SK-N-SH (cell line): Measurements from ENCODE around the gene ZNF197. TPM values are rescaled to one million over a fixed set of nuclear protein-coding genes. Genes with fewer than 3 reads are reported as not detected.
"Not testable (repeated sequence)": the region's sequence is repeated elsewhere in the genome, so short reads cannot be mapped to it uniquely, and the experiment has no call there.

Experiments used
- CTCF ChIA-PET: fragments of 300-600, 350-600 bp; formaldehyde crosslinking; extraction: SDS; loops from one replicate; lab custom pipeline; 2021; lab: Yijun Ruan, JAX
- POLR2A ChIA-PET: fragments of 350-600 bp; sonication (Branson Sonifier 250); formaldehyde crosslinking; extraction: SDS; loops from one replicate; lab custom pipeline; 2020; ENCODE audit warnings: antibody characterized with exemption, inconsistent platforms; lab: Yijun Ruan, JAX
- DNase-seq: peaks from one replicate; pipeline ENCODE4 v3.0.0; 2012
- H2AFZ ChIP-seq: fragments of 200-600 bp; sonication (generic); 2 replicates; pipeline ENCODE4 v1.8.1; 2016; ENCODE audit warnings: antibody characterized with exemption, mild to moderate bottlenecking, low read depth
- H3F3A ChIP-seq: fragments of 200-600 bp; sonication (generic); replicated peaks from 2 replicates; pipeline ENCODE3; 2016; ENCODE audit warnings: antibody characterized with exemption, mild to moderate bottlenecking; ENCODE audit not compliant: insufficient read depth
- H3K27ac ChIP-seq, 2 experiments: fragments of 200-500 bp in 1 of 2; fragments of 200-600 bp in 1 of 2; sonication (Bioruptor generic) in 1 of 2; sonication (generic), shearing (Covaris generic) in 1 of 2; 2 replicates each; pipeline versions ENCODE4 v1.5.1 to v1.6.1; 2014 to 2016; ENCODE audit warnings: low read depth in 2 of 2, inconsistent platforms in 1 of 2, low read length in 1 of 2, mild to moderate bottlenecking in 1 of 2, mixed read lengths in 1 of 2
- H3K27me3 ChIP-seq: fragments of 200-600 bp; sonication (generic), shearing (Covaris generic); 2 replicates; pipeline ENCODE4 v1.6.1; 2016; ENCODE audit warnings: mixed run types; ENCODE audit not compliant: insufficient read depth
- H3K36me3 ChIP-seq, 2 experiments: fragments of 200-500 bp in 1 of 2; fragments of 200-600 bp in 1 of 2; sonication (Bioruptor generic) in 1 of 2; sonication (generic) in 1 of 2; replicated peaks in 1 of 2; 2 replicates each; pipeline versions ENCODE3 to v1.5.1; 2014 to 2016; ENCODE audit warnings: low read length in 1 of 2, mild to moderate bottlenecking in 1 of 2; ENCODE audit not compliant: insufficient read depth in 2 of 2, control insufficient read depth in 1 of 2
- H3K4me1 ChIP-seq, 2 experiments: fragments of 200-500 bp in 1 of 2; fragments of 200-600 bp in 1 of 2; sonication (Bioruptor generic) in 1 of 2; sonication (generic), shearing (Covaris generic) in 1 of 2; 2 replicates each; pipeline versions ENCODE4 v1.5.1 to v1.6.1; 2014 to 2016; ENCODE audit warnings: low read depth in 1 of 2, low read length in 1 of 2, mixed run types in 1 of 2; ENCODE audit not compliant: insufficient read depth in 2 of 2, control insufficient read depth in 1 of 2
- H3K4me2 ChIP-seq: fragments of 200-600 bp; sonication (generic), shearing (Covaris generic); 2 replicates; pipeline ENCODE4 v1.6.1; 2017; ENCODE audit warnings: mixed run types
- H3K4me3 ChIP-seq, 2 experiments: fragments of 200-500 bp in 1 of 2; fragments of 200-600 bp in 1 of 2; sonication (Bioruptor generic) in 1 of 2; sonication (generic), shearing (Covaris generic) in 1 of 2; 2 replicates each; pipeline versions ENCODE4 v1.5.1 to v1.8.1; 2014 to 2016; ENCODE audit warnings: low read depth in 2 of 2, inconsistent platforms in 1 of 2, low read length in 1 of 2, mild to moderate bottlenecking in 1 of 2, mixed read lengths in 1 of 2, moderate library complexity in 1 of 2
- H3K79me2 ChIP-seq: fragments of 200-600 bp; sonication (generic); 2 replicates; pipeline ENCODE4 v1.8.1; 2017; ENCODE audit warnings: mild to moderate bottlenecking; ENCODE audit not compliant: insufficient read depth
- H3K9ac ChIP-seq: fragments of 200-600 bp; sonication (generic); 2 replicates; pipeline ENCODE4 v1.6.1; 2017; ENCODE audit warnings: mixed run types
- H3K9me2 ChIP-seq: fragments of 200-600 bp; sonication (generic); 2 replicates; pipeline ENCODE4 v1.6.1; 2017; ENCODE audit warnings: mixed run types
- H3K9me3 ChIP-seq: fragments of 200-600 bp; sonication (generic); 2 replicates; pipeline ENCODE4 v1.6.1; 2017; ENCODE audit warnings: mixed run types, mild to moderate bottlenecking, moderate library complexity
- H4K20me1 ChIP-seq: fragments of 200-600 bp; sonication (generic); 2 replicates; pipeline ENCODE4 v1.6.1; 2017; ENCODE audit warnings: mild to moderate bottlenecking, mixed run types; ENCODE audit not compliant: insufficient read depth
- FOSL2 ChIP-seq: IDR thresholded peaks from 2 replicates; pipeline ENCODE4 v1.4.0; 2012; ENCODE audit warnings: low read depth, mild to moderate bottlenecking, moderate library complexity, borderline replicate concordance
- FOXJ3 ChIP-seq: sonication (generic); formaldehyde crosslinking; IDR thresholded peaks from 2 replicates; pipeline ENCODE4 v1.5.1; 2020; ENCODE audit warnings: mild to moderate bottlenecking, missing genetic modification reagents
- FOXM1 ChIP-seq: IDR thresholded peaks from 2 replicates; pipeline ENCODE4 v1.4.0; 2012; ENCODE audit warnings: low read depth, mild to moderate bottlenecking
- GABPA ChIP-seq: IDR thresholded peaks from 2 replicates; pipeline ENCODE4 v1.4.0; 2012; ENCODE audit warnings: low read depth, mild to moderate bottlenecking
- GATA2 ChIP-seq: sonication (generic); formaldehyde crosslinking; IDR thresholded peaks from 2 replicates; pipeline ENCODE4 v1.5.0; 2020; ENCODE audit warnings: mild to moderate bottlenecking, missing genetic modification reagents
- JUND ChIP-seq: IDR thresholded peaks from 2 replicates; pipeline ENCODE4 v1.4.0; 2012
- NRF1 ChIP-seq: IDR thresholded peaks from 2 replicates; pipeline ENCODE4 v1.6.1; 2012; ENCODE audit warnings: low read depth, mild to moderate bottlenecking, low read length
- RCOR1 ChIP-seq: fragments of 150-350 bp; IDR thresholded peaks from 2 replicates; pipeline ENCODE4 v1.6.1; 2017; ENCODE audit warnings: antibody characterized with exemption, low read length
- RFX5 ChIP-seq: IDR thresholded peaks from 2 replicates; pipeline ENCODE4 v1.6.1; 2012; ENCODE audit warnings: mild to moderate bottlenecking, improper control_type of control experiment, low read length
- RXRA ChIP-seq: IDR thresholded peaks from 2 replicates; pipeline ENCODE4 v1.4.0; 2012; ENCODE audit warnings: low read depth, mild to moderate bottlenecking, borderline replicate concordance
- SMC3 ChIP-seq: IDR thresholded peaks from 2 replicates; pipeline ENCODE4 v1.6.1; 2012; ENCODE audit warnings: low read depth, low read length, improper control_type of control experiment
- TAF1 ChIP-seq: IDR thresholded peaks from 2 replicates; pipeline ENCODE4 v1.6.1; 2012; ENCODE audit warnings: low read depth, mild to moderate bottlenecking, low read length, moderate library complexity, borderline replicate concordance
- TEAD4 ChIP-seq: IDR thresholded peaks from 2 replicates; pipeline ENCODE4 v1.4.0; 2012; ENCODE audit warnings: mild to moderate bottlenecking, borderline replicate concordance; ENCODE audit not compliant: insufficient read depth
- WGBS: methylation state at CpG from one replicate; pipeline ENCODE4 v1.1.6; 2017; ENCODE audit warnings: low lambda C conversion rate; 5-methylcytosine and 5-hydroxymethylcytosine counted together
- polyA plus RNA-seq, 3 experiments: library from polyadenylated mRNA; depleted of rRNA; stranded (reverse); fragments of >200 nt; gene quantifications; 2 replicates each; pipeline ENCODE4 v1.2.3, GENCODE V29; 2012
- TF ChIP-seq, protein P1 (sequence below): fragments of 150-350 bp; IDR thresholded peaks from 2 replicates; pipeline ENCODE4 v1.6.1; 2017; ENCODE audit warnings: antibody characterized with exemption, low read length, low read depth, borderline replicate concordance
- TF ChIP-seq, protein P2 (sequence below): IDR thresholded peaks from 2 replicates; pipeline ENCODE4 v1.6.1; 2012; ENCODE audit warnings: mild to moderate bottlenecking, low read depth, low read length, moderate library complexity
- TF ChIP-seq, protein P3 (sequence below): fragments of 200-600 bp; sonication (generic); IDR thresholded peaks from 2 replicates; pipeline ENCODE4 v1.6.1; 2017; ENCODE audit warnings: antibody characterized with exemption, mild to moderate bottlenecking, moderate library complexity
- TF ChIP-seq, protein P4 (sequence below): IDR thresholded peaks from 2 replicates; pipeline ENCODE4 v1.4.0; 2012; ENCODE audit warnings: low read depth, borderline replicate concordance

Gene ZNF197
- polyA plus RNA-seq, 1 of the 3 experiments (the other 2 are of a cell fraction): 4.3 TPM

DNA sequence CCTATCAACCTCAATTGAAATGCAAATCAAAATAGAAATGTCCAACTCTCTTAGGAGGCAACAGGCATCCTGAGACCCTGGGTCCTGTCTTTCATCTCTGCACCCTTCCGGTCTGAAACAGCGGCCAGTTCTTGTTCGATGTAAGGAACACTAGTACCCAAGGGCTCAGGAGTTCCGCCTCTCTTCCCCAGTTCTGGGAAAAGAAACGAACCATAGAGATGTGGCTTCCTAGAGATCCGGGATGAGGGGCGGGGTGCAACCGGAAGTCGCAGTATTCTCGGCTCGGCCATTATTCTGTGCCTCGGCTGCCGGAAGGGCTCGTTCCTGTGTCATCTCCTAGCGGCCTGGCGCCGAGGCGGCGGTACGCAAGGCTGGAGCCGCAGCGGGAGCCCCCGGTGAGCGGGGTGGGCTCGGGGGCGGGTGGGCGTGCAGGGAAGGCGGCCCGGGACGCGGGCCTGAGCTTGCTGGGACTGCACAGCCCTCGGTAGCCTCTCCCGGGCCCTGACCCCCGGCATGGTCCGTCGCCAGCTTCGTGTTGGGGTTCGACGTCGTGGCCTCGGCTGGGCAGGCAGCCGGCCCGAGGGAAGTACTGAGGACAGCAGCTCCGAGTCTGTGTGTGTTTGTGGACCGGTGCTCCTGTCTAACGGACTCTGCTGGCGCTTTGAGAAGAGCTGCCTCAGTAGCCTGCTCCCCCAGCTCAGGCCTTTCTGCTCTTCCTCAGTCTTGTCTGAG, at the start of gene ZNF197 (continued):
- TF ChIP-seq, protein P1, sequence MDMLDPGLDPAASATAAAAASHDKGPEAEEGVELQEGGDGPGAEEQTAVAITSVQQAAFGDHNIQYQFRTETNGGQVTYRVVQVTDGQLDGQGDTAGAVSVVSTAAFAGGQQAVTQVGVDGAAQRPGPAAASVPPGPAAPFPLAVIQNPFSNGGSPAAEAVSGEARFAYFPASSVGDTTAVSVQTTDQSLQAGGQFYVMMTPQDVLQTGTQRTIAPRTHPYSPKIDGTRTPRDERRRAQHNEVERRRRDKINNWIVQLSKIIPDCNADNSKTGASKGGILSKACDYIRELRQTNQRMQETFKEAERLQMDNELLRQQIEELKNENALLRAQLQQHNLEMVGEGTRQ: no peak
- TF ChIP-seq RXRA: no peak
- TF ChIP-seq FOSL2: no peak
- no peak for TF ChIP-seq JUND
- TF ChIP-seq SMC3: no peak
- TF ChIP-seq RFX5: no peak
- TF ChIP-seq, protein P2, sequence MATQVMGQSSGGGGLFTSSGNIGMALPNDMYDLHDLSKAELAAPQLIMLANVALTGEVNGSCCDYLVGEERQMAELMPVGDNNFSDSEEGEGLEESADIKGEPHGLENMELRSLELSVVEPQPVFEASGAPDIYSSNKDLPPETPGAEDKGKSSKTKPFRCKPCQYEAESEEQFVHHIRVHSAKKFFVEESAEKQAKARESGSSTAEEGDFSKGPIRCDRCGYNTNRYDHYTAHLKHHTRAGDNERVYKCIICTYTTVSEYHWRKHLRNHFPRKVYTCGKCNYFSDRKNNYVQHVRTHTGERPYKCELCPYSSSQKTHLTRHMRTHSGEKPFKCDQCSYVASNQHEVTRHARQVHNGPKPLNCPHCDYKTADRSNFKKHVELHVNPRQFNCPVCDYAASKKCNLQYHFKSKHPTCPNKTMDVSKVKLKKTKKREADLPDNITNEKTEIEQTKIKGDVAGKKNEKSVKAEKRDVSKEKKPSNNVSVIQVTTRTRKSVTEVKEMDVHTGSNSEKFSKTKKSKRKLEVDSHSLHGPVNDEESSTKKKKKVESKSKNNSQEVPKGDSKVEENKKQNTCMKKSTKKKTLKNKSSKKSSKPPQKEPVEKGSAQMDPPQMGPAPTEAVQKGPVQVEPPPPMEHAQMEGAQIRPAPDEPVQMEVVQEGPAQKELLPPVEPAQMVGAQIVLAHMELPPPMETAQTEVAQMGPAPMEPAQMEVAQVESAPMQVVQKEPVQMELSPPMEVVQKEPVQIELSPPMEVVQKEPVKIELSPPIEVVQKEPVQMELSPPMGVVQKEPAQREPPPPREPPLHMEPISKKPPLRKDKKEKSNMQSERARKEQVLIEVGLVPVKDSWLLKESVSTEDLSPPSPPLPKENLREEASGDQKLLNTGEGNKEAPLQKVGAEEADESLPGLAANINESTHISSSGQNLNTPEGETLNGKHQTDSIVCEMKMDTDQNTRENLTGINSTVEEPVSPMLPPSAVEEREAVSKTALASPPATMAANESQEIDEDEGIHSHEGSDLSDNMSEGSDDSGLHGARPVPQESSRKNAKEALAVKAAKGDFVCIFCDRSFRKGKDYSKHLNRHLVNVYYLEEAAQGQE: peak; percentile 69

DNA sequence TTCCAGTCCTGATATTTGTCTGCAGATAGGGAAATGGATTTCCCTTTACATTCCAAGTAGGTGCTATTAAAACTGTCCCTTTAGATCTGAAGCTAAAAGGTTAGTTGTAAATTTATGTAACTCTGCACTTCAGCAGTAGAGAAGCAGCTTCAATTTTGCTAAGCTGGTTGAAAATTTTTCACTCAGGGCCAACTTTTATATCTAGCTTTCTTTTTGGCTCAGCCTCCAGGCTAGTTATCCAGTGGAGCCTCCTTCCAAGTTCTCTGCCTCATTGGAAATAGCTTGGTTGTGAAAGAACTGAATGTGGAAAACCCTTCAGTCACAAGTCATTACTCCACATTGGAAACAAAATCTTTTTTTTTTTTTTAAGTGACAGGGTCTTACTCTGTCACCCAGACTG, 48.2 kb upstream of the ZNF197 start:
- Histone ChIP-seq H3K27me3 (no peaks in the 10 kb centered on the region), H2AFZ (no peak overlapping the region), H3K4me1 (no peaks in the 10 kb centered on the region), H3K9me2 (no peaks in the 10 kb centered on the region), H3K79me2 (no peaks in the 10 kb centered on the region), H3K9me3 (peaks cover 4% of the 10 kb centered on the region), H3K27ac (no peak overlapping the region), H3K4me3 (no peak overlapping the region), H4K20me1 (no peaks in the 10 kb centered on the region), H3F3A (no peaks in the 10 kb centered on the region), H3K36me3 (peaks cover 3 to 11% of the 10 kb centered on the region in 2 experiments), H3K9ac (no peak overlapping the region), H3K4me2 (no peak overlapping the region)
- CTCF ChIA-PET: interaction anchor here (2.0 kb wide), 1 partner anchor 43 kb away, joined by 5 read pairs; no protein-coding TSS in a partner anchor
- TF ChIP-seq, protein P3, sequence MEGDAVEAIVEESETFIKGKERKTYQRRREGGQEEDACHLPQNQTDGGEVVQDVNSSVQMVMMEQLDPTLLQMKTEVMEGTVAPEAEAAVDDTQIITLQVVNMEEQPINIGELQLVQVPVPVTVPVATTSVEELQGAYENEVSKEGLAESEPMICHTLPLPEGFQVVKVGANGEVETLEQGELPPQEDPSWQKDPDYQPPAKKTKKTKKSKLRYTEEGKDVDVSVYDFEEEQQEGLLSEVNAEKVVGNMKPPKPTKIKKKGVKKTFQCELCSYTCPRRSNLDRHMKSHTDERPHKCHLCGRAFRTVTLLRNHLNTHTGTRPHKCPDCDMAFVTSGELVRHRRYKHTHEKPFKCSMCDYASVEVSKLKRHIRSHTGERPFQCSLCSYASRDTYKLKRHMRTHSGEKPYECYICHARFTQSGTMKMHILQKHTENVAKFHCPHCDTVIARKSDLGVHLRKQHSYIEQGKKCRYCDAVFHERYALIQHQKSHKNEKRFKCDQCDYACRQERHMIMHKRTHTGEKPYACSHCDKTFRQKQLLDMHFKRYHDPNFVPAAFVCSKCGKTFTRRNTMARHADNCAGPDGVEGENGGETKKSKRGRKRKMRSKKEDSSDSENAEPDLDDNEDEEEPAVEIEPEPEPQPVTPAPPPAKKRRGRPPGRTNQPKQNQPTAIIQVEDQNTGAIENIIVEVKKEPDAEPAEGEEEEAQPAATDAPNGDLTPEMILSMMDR: no peak
- TF ChIP-seq, protein P4, sequence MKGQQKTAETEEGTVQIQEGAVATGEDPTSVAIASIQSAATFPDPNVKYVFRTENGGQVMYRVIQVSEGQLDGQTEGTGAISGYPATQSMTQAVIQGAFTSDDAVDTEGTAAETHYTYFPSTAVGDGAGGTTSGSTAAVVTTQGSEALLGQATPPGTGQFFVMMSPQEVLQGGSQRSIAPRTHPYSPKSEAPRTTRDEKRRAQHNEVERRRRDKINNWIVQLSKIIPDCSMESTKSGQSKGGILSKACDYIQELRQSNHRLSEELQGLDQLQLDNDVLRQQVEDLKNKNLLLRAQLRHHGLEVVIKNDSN: no peak
- TF ChIP-seq FOXM1: no peak
- TF ChIP-seq RXRA: no peak
- TF ChIP-seq GABPA: no peak
- TF ChIP-seq TAF1: no peak
- no peak for TF ChIP-seq FOXJ3 (CRISPR knock-in tag)
- TF ChIP-seq GATA2 (CRISPR knock-in tag): no peak
- no peak for TF ChIP-seq RCOR1
- no peak for TF ChIP-seq NRF1
- no peak for TF ChIP-seq TEAD4
- POLR2A ChIA-PET: no interaction called here
- DNase-seq: no peak

DNA sequence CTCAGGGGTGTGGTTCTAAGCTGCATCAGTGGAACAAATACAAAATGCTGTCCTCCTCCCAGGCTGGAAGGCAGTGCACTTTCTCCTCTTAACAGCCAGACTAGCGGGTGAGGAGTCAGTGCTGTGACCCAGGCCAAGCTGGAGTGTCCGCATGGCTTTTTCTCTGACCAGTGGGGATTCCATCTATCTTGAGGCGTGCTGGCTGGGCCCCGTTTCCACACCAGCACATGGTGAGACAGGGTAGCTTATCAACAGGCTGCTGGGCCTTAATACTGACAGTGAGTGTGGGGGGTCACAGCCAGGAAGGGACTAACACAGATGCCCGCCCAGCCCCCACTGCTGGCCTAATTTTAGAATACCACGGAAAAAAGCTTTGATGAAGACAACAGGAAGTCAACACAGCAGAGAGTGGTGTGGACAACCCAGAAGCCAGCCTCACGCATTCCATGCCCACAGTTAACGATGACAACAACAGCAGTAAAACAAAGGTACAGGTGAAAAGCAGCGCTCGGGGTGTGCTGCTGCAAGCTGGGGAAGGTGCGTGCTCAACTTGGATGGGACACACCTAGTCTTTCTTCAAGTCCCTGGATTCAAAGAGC, 47.4 kb upstream of the ZNF197 start:
- H3K9me2 ChIP-seq, H2AFZ ChIP-seq, H3K79me2 ChIP-seq, H3K4me2 ChIP-seq, H4K20me1 ChIP-seq, POLR2A ChIA-PET, H3K4me3 ChIP-seq, H3K27me3 ChIP-seq, H3K9ac ChIP-seq, H3K27ac ChIP-seq, CTCF ChIA-PET, H3F3A ChIP-seq, DNase-seq, H3K4me1 ChIP-seq, H3K9me3 ChIP-seq: not testable (repeated sequence)
- WGBS: 93% methylated on average over 7 of the region's 11 CpGs
- H3K36me3 ChIP-seq: peaks cover 0 to 11% of the 10 kb centered on the region in 2 experiments
